Measurements from ENCODE around the gene EDRF1.
"Not testable (repeated sequence)": the region's sequence is repeated elsewhere in the genome, so short reads cannot be mapped to it uniquely, and the experiment has no call there.

The EDRF1 gene

GRCh38 chr10:125719173-125720001, at the start of gene EDRF1:
Gene EDRF1, plus strand, starts transcription at chr10:125719709. Its CDS starts 99 bp downstream, at chr10:125719808.
- DNase-seq (ENCODE audit: low read depth): peak; percentile 97

GRCh38 chr10:125672884-125673283, 46.6 kb upstream of the EDRF1 start:
- no peak for DNase-seq (ENCODE audit: low read depth)

GRCh38 chr10:125679436-125679835, 40.1 kb upstream of the EDRF1 start:
- DNase-seq (ENCODE audit: low read depth): no peak

GRCh38 chr10:125683063-125683462, 36.4 kb upstream of the EDRF1 start, which contains the start of gene TEX36:
Gene TEX36, minus strand, starts transcription at chr10:125683163. Its CDS starts 174 bp downstream, at chr10:125682989.
- DNase-seq (ENCODE audit: low read depth): no peak

GRCh38 chr10:125683821-125684220, 35.7 kb upstream of the EDRF1 start:
- no peak for DNase-seq (ENCODE audit: low read depth)

- no peak for DNase-seq (ENCODE audit: low read depth)
Measured at GRCh38 chr10:125684581-125684980, 34.9 kb upstream of the EDRF1 start.

- no peak for DNase-seq (ENCODE audit: low read depth)
Measured at GRCh38 chr10:125687507-125688185, 31.9 kb upstream of the EDRF1 start.

DNA sequence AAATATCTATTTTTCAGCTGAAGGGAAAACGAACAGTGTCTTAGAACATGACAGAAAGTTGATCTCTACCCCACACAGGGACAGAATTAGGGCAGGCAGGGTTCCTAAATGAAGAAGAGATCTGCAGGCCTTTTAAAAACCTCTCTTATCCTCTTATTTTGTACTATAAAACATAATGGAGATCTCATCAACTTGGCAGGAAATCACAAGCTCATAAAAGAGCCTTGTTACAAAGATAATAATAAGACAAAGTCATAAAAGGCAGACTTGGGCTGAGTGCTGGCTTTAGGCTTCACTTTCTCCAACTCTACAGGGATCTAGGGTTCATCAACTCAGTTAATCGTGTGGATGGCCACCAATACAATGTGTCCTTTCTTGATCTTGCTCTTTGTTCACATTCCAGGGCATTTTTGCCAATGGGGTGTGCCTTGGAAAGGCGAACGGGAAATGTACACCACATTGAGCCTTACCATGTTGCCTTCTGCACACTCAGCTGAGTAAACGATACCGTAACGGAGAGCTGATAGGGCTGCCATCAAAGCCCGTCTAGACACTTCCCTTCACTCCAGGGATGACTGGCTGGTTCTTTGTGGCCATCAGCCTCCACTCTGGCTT, 29.4 kb upstream of the EDRF1 start:
- DNase-seq (ENCODE audit: low read depth): peak; percentile 27

- no peak for DNase-seq (ENCODE audit: low read depth)
Measured at GRCh38 chr10:125691160-125691981, 28.1 kb upstream of the EDRF1 start.

DNA sequence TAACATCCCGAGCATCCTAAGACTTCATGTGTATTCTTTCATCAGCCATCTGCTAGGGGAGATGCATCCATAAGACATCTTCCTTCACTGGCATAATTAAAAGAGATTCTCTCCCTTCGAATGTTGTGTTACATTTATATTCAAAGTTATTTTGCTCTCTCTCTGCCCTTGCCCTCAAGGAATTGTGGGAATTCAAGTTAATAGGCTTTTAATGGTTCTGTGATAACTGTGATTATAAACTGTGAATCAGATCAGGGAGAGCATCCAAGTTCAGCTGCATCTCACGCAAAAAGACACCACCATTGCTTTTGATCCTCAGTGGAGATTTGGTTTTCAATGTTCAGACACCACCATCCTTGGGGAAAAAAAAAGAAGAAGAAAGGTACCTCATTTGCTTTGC, 27.3 kb upstream of the EDRF1 start:
- peak; percentile 36 for DNase-seq (ENCODE audit: low read depth)

DNA sequence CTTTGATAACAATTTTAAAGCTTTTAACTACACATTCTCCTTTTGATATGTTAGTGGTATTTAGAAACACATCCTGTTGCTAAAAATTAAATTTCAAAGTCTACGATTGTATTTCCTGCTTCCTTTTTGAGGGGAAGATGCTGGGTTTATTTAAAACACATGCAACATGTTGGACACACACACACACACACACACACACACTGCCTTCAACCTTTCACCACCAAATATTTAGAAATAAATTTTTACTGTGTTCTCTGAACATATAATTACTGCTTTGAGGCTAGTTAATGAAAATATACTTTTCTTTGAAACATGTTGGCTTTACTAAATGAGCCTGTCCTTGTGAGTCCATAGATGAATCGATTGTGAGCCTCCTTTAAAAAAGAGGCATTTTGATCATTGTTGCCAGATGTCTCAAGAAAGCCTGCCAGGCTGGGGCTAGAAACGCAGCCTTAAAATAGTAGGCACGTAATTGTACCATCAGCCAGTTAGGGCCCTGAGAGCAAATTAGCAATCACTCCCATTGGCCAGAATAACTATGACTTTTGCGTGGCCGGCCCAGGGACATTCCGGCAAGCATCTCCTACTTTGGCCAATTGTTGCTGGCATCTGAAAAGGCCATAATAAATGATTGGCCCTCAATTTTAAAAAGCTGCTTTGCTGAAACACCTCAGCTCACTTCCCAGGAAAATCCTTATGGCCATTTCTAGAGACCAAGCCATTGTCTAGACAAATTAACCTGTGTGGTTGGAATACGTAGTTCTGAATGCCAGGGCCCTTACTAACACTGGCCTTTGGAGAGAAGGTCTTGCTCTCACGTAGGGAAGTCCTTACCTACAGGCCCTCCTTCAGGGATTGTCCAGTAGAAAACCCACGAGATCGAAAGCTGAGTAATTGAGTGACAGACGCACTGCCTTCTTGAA, 26.6 kb upstream of the EDRF1 start:
- peak; percentile 70 for DNase-seq (ENCODE audit: low read depth)

GRCh38 chr10:125693524-125693847, 26.0 kb upstream of the EDRF1 start:
- no peak for DNase-seq (ENCODE audit: low read depth)

GRCh38 chr10:125694883-125695282, 24.6 kb upstream of the EDRF1 start:
- peak; percentile 67 for DNase-seq (ENCODE audit: low read depth)

- not testable (repeated sequence) for DNase-seq (ENCODE audit: low read depth)
Measured at GRCh38 chr10:125696884-125697283, 22.6 kb upstream of the EDRF1 start.

DNA sequence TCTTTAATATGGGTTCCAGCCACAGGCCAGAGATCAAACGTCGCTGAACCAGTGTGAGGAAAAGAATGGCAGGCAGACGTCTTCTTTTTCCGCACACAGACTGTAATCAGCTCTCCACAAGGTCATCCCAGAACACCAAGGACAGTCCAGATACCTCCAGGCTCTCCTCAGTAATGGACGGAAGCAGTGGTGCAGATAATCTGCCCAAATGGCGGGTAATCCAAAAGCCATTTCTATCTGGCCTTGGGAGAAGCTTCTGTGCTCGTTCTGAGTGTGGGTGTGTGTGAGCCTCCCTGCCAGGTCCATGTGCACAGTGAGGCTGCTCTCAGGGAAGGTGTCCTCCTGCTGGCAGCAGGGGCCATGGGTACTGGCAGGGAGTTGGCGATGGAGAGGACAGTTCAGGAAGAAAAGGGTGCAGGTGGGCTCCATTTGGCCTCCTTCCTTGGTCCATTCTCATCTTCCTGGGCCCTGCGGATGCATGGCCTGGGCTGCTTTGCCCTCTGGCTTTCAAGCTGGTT, 21.0 kb upstream of the EDRF1 start:
- DNase-seq (ENCODE audit: low read depth): no peak

DNA sequence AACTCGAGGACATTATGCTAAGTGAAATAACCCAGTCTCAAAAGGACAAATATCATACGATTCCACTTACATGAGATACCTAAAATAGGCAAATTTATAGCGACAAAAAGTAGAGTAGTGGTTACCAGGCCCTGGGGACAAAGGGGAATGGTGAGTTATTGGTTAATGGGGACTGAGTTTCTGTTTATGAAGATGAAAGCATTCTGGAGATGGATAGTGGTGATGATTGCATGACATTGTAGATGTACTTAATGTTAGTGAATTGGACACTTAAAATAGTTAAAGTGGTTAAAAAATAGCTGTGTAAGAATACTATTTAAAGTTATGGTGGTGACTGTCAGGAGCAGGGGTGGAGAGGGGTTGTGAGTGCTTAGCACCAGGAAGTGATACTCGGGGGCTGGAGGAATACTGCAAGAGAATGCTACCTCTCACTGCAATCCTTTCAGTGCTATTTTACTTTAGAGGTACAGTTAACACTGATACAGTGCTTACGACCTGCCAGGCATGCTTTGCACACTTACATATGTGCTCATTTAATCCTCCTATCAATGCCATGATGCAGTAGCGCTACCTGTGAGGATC, 19.9 kb upstream of the EDRF1 start:
- no peak for DNase-seq (ENCODE audit: low read depth)

GRCh38 chr10:125700355-125700911, 19.1 kb upstream of the EDRF1 start:
- no peak for DNase-seq (ENCODE audit: low read depth)

DNA sequence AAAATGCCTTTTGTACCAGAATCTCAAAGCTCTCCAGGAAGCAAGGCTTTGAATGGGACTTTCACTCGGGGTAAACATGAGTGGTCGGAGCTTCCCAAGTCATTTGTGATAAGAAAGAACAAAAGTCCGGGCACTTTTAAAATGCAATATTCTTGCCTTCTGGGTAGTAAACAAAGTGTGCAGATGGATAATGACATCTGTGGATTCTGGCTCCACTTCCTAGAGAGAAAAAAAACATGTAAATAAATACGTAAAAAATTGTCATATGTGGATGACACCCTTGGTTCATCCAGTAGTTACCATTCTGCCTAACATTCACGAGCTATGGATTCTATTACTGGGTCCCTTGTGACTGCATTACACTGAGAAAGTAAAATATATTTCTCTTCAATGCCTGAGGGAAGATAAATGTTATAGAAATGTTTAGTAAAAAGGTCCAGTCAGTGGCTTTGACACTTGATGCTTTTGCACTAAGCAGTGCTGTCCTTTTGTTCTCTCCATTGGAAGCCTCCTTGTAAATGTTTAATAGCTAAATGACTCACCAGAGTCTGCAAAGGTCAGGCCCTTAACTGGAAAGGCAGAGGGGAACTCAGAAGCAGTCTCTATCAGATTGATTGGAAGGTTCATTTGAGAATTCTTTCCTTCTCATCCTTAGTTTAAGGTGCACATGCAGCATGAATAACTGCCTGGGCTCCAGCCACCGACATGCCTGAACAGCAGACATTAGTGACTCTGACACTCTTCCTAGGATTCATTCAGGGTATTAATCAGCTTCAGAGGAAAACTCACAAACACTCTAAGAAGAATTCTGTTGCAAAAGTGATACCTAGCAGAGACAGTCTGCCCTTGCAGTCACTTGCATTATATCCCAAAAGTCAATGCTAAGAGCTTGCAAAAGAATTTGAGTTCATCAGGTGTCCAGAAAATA, 11.7 kb upstream of the EDRF1 start:
- peak; percentile 24 for DNase-seq (ENCODE audit: low read depth)

DNA sequence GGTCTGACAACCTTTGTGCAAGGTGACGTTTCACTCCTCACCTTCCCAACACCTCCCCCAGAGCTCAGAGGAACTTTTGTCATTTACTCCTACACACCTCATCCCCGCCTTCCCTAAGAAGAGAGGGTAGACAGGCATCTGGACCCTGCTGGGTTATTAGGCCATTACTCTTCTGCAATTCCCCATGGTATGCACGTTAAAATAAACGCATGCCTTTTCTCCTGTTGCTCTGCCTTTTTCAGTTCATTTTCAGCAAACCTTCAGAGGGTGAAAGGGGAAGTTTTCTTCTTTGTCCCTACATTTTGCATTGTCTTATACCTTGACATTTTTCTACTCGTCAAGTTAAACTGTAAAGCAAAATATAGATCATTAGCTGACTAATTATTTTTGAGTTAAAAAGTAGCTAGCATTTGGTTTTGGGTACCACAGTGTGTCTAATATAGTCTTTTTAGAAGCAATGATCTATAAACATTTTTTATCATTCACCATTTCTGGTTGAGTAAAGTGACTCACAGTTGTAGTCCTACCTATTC, 10.5 kb upstream of the EDRF1 start:
- DNase-seq (ENCODE audit: low read depth): no peak

All from GM04504 (cell line).